Stomach (tissue), 4 donors: ENCODE measurements around the gene MRGPRX1.
"Not testable (repeated sequence)": the region's sequence is repeated elsewhere in the genome, so short reads cannot be mapped to it uniquely, and the experiment has no call there.

ENCODE experiments used
- CTCF ChIP-seq, 7 experiments: fragments of 450-650 bp in 4 of 7; fragments of 200-600 bp in 3 of 7; sonication (generic) in 3 of 7; IDR thresholded peaks; one replicate each; pipeline ENCODE4 v1.5.1; 2016 to 2019; ENCODE audit warnings: antibody characterized with exemption in 7 of 7, control low read depth in 2 of 7, mild to moderate bottlenecking in 1 of 7
- POLR2A ChIP-seq, 4 donors: fragments of 450-650 bp; IDR thresholded peaks; one replicate each; pipeline ENCODE4 v1.6.1; 2016; ENCODE audit warnings: antibody characterized with exemption in 4 of 4, control low read depth in 2 of 4, mild to moderate bottlenecking in 1 of 4, moderate library complexity in 1 of 4
- POLR2AphosphoS5 ChIP-seq, 3 donors: sonication (generic); formaldehyde crosslinking; IDR thresholded peaks; one replicate each; pipeline ENCODE4 v1.6.1; 2016; ENCODE audit warnings: antibody characterized with exemption in 3 of 3

- TF ChIP-seq CTCF, POLR2AphosphoS5, POLR2A (IDR thresholded peaks at IDR 0.05): not testable (repeated sequence)
Measured at GRCh38 chr11:18891712-18892111, 47.5 kb downstream of the MRGPRX1 start.
